ENCODE data around the gene JMJD7.

JMJD7 gene

GRCh38 chr15:41886741-41887140 lies 58.8 kb downstream of the JMJD7 start:
- DNase-seq = no peak

GRCh38 chr15:41887161-41887560 lies 59.3 kb downstream of the JMJD7 start:
- no peak for DNase-seq
